ENCODE results near the gene TECTA.

- no peak for TF ChIP-seq POLR2A (IDR thresholded peaks at IDR 0.05)
- no peak for TF ChIP-seq CTCF (IDR thresholded peaks at IDR 0.05)
Observed at GRCh38 chr11:121090145-121090721, 10.8 kb upstream of the TECTA start.
